Activated CD4-positive, alpha-beta memory T cell treated with anti-CD3 and anti-CD28 coated beads for 36 hours (primary cell): Measurements from ENCODE around the gene REC8. TPM values are rescaled to one million over a fixed set of nuclear protein-coding genes. Genes with fewer than 3 reads are reported as not detected.
"Not testable (repeated sequence)": the region's sequence is repeated elsewhere in the genome, so short reads cannot be mapped to it uniquely, and the experiment has no call there.

Source experiments
- CTCF ChIA-PET: fragments of 350-600 bp; sonication (Branson Sonifier 250); formaldehyde crosslinking; loops from one replicate; lab custom pipeline; 2021; ENCODE audit warnings: antibody characterized with exemption, inconsistent platforms; lab: Charles Lee
- POLR2A ChIA-PET: fragments of 350-600 bp; sonication (Branson Sonifier 250); formaldehyde crosslinking; loops from one replicate; lab custom pipeline; 2021; ENCODE audit warnings: antibody characterized with exemption; lab: Charles Lee
- DNase-seq: peaks from one replicate; pipeline ENCODE4 v3.0.0-alpha.2; 2020
- H3K27ac Mint-ChIP-seq: one replicate; pipeline ENCODE4 v1.8.0; 2021; ENCODE audit warnings: mixed read lengths
- H3K27me3 Mint-ChIP-seq: one replicate; pipeline ENCODE4 v1.8.0; 2021; ENCODE audit warnings: mixed read lengths
- H3K36me3 Mint-ChIP-seq: one replicate; pipeline ENCODE4 v1.8.0; 2021; ENCODE audit warnings: mixed read lengths
- H3K4me1 Mint-ChIP-seq: one replicate; pipeline ENCODE4 v1.8.0; 2021; ENCODE audit warnings: low read depth, mixed read lengths
- H3K4me3 Mint-ChIP-seq: one replicate; pipeline ENCODE4 v1.8.0; 2021; ENCODE audit warnings: mild to moderate bottlenecking, mixed read lengths
- H3K9me3 Mint-ChIP-seq: one replicate; pipeline ENCODE4 v1.8.0; 2021; ENCODE audit warnings: mixed read lengths
- intact Hi-C: fragments of 100-400 bp; cut with micrococcal nuclease; formaldehyde crosslinking; loops from one replicate; pipeline ENCODE4 v1.15.1; 2023
- total RNA-seq, 2 experiments: library from RNA; stranded (reverse); gene quantifications; one replicate each; pipeline ENCODE4 v1.2.3, GENCODE V29; 2021

Gene REC8
- total RNA-seq, 2 experiments from 2014 or later, result 24.9 to 27.9 TPM

DNA sequence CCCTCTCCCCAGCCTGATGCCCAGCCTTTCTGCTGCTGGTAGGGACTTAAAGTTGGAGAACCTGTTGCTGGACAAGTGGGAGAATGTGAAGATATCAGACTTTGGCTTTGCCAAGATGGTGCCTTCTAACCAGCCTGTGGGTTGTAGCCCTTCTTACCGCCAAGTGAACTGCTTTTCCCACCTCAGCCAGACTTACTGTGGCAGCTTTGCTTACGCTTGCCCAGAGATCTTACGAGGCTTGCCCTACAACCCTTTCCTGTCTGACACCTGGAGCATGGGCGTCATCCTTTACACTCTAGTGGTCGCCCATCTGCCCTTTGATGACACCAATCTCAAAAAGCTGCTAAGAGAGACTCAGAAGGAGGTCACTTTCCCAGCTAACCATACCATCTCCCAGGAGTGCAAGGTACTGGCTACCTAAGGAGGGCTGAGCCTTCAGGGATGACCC is 35.2 kb downstream of the REC8 start:
- peaks cover 31% of the 10 kb centered on the region for H3K4me1 Mint-ChIP-seq
- POLR2A ChIA-PET, result interaction anchor here (3.7 kb wide), 1 partner anchor 12 kb away, joined by 14 read pairs; the partner anchor contains the start of gene TM9SF1

DNA sequence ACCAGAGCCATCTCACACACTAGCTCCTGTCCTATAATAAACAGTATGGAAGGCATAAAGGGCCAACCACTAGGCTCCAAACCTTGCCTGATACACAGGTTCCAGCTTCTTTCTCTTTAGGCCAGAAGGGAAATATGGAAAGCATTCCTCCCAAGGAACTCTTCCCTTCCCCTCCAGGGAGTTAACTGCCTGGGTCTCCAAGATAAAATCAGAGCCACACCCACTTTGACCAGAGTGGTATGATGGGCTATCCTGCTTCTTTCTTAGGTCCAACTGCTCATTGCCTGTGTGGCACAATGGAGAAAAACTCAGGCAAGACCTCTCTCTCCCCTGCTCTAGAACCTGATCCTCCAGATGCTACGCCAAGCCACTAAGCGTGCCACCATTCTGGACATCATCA is 35.7 kb downstream of the REC8 start:
- Mint-ChIP-seq H3K27ac (no peak overlapping the region), H3K36me3 (peaks cover 67% of the 10 kb centered on the region), H3K27me3 (no peaks in the 10 kb centered on the region), H3K4me1 (peaks cover 35% of the 10 kb centered on the region), H3K4me3 (no peak overlapping the region), H3K9me3 (peaks cover 6% of the 10 kb centered on the region)
- ChIA-PET POLR2A (interaction anchor here (3.7 kb wide), 1 partner anchor 12 kb away, joined by 14 read pairs; the partner anchor contains the start of gene TM9SF1), CTCF (interaction anchor here (1.1 to 2.2 kb wide), 2 partner anchors 8 to 100 kb away, joined by 3 to 8 read pairs; partner anchors contain the start of genes CIDEB and MDP1)
- intact Hi-C loops, result no loop called here
- no peak for DNase-seq

More for the DNA sequence above, 35.2 kb downstream of the REC8 start:
- no peaks in the 10 kb centered on the region for H3K27me3 Mint-ChIP-seq
- H3K27ac Mint-ChIP-seq, result peak overlapping the region; percentile 5
- no peak overlapping the region for H3K4me3 Mint-ChIP-seq
- intact Hi-C loops, result no loop called here
- CTCF ChIA-PET, result interaction anchor here (1.1 kb wide), 1 partner anchor 8 kb away, joined by 3 read pairs; the partner anchor contains the start of gene MDP1
- H3K36me3 Mint-ChIP-seq, result peaks cover 72% of the 10 kb centered on the region
- no peak for DNase-seq
- H3K9me3 Mint-ChIP-seq, result peaks cover 8% of the 10 kb centered on the region

DNA sequence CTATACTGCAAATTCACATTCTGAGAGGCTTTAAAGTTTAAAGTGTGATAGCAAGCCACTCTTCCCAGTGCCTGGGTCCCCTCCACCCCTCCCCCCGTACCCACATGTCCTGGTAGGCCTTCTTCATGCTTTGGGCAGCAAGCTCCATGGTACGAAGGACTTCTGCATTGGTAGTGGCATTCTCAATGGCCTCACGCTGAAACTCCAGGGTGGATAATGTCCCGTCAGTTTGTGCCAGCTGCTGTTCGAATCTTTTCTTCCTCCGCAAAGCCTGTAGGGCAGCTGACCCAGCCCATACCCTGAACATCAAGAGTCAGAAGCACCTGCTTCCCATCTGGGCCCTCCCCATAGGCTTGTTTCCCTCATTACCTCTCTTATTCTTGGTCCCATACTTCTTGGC is 39.4 kb downstream of the REC8 start:
- Mint-ChIP-seq H3K27ac (peak overlapping the region; percentile 95), H3K4me3 (peak overlapping the region; percentile 84), H3K27me3 (no peaks in the 10 kb centered on the region), H3K9me3 (no peaks in the 10 kb centered on the region), H3K36me3 (peaks cover 50% of the 10 kb centered on the region), H3K4me1 (peaks cover 54% of the 10 kb centered on the region)
- POLR2A ChIA-PET, result interaction anchor here (1.4 kb wide), 1 partner anchor 27 kb away, joined by 3 read pairs; no protein-coding TSS in a partner anchor
- CTCF ChIA-PET, result interaction anchor here (0.7 to 1.2 kb wide), 4 partner anchors 16 to 122 kb away, joined by 3 read pairs; partner anchors contain the start of genes IPO4, IRF9 and TM9SF1
- intact Hi-C loops, result no loop called here
- DNase-seq, result no peak

DNA sequence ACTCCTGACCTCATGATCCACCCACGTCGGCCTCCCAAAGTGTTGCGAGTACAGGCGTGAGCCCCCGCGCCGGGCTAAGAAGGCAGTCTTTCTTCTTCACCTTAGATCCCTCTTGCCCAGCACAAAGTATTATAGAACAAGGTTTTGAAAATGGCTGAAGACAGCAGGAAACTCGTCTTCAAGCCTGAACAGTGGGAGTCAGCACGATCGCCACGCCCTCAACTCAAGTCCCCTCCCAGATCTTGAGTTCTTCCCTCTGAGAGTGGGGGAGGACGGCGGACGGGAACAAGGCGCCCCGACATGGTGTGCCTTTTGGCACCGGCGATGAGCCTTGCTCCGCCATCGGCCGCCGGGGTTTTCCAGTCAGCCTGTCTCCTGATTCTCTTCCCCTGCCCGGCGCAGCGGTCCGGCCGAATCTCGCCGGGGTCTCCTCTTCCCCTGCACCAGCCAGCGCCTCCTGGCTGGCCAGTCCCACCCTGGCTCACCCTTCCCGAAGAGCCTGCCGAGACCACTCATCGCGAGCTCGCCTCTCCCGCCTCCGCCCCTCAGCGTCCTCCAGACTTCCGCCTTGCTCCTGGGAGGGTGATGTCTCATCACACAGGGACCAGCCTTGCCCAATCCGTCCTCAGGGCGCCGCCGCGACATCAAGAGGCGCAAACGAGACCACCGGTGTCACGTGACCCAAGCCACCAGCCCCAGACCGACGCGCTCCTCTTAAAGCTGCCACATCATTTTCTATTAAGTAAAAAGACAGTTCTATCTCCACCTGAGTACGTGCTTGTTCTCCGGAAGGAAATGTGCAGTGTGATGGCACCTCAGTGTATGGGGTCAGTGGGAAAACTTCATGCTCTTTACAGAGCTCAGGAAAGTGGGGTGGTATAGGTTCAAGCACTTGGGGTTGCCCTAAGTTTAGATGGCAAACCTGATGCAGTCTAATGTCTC is 41.3 kb downstream of the REC8 start, which contains the start of gene CHMP4A:
TSS of gene CHMP4A (minus strand) at position 565 of the 942 bp plus-strand sequence. CDS start at position 516, 49 bp downstream.
- peak; percentile 99 for DNase-seq
- Mint-ChIP-seq H3K27ac (peak within 1 kb of the TSS; percentile 95), H3K9me3 (no peaks in the 10 kb centered on the region), H3K4me1 (peaks cover 48% of the 10 kb centered on the region), H3K4me3 (peak within 1 kb of the TSS; percentile 84), H3K27me3 (no peaks in the 10 kb centered on the region), H3K36me3 (peaks cover 39% of the 10 kb centered on the region)
- intact Hi-C loops, result loop anchor here (1.0 kb wide), 12 partner anchors 18 to 229 kb away; partner anchors contain the start of genes DCAF11, DHRS1, EMC9 and GMPR2
- POLR2A ChIA-PET, result interaction anchor here (0.6 to 2.5 kb wide), 23 partner anchors 10 to 217 kb away, joined by 3 to 14 read pairs (median 4); partner anchors contain the start of genes CBLN3, DCAF11, EMC9 and GMPR2
- CTCF ChIA-PET, result interaction anchor here (0.6 to 4.6 kb wide), 14 partner anchors 17 to 223 kb away, joined by 3 to 39 read pairs (median 4); partner anchors contain the start of genes CIDEB, IPO4, IRF9 and KHNYN

DNA sequence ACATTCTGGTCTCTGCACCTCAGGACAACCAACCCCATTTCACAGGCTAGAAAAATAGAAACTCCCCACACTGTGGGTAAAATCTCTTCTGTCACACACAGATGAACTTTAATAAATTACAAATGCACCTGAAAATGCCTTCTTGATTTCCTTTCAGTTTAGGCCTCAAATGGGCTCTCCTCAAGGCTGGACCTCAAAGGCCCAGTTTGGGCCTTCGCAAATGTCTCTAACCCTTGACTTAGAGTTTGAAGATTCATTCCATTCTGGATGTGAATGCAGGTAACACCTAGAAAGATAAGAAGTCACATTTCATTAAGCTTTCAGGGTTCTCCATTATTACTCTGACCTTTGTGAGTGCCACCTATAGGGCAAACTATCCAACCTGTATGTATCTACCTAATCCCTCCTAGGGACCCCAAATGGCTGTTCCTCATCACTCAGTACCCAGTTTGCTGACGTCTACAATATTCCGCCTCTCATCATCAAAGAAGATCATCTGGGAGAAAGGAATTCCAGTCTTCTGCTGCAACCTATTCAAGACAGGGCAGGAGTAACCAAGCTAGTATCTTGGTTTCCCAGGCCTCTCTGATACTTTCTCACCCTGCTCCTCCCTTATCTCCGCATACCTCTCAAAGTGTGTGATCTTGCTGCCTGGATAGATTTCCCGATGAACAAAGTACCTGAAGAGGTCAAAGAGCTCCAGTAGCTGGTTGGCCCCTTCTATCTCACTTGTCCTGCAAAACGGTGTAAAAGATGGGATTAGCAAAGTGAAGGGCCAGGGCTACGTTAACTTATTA is 42.2 kb downstream of the REC8 start:
- peaks cover 36% of the 10 kb centered on the region for H3K36me3 Mint-ChIP-seq
- peaks cover 47% of the 10 kb centered on the region for H3K4me1 Mint-ChIP-seq
- peak overlapping the region; percentile 84 for H3K4me3 Mint-ChIP-seq
- H3K27ac Mint-ChIP-seq, result peak overlapping the region; percentile 95
- intact Hi-C loops, result loop anchor here (1.0 kb wide), 12 partner anchors 18 to 228 kb away; partner anchors contain the start of genes DCAF11, DHRS1, EMC9 and GMPR2
- POLR2A ChIA-PET, result interaction anchor here (0.6 to 2.6 kb wide), 26 partner anchors 10 to 910 kb away, joined by 3 to 20 read pairs (median 4); partner anchors contain the start of genes CBLN3, DCAF11, EMC9 and GMPR2
- CTCF ChIA-PET, result interaction anchor here (0.6 to 4.6 kb wide), 15 partner anchors 18 to 222 kb away, joined by 3 to 39 read pairs (median 3); partner anchors contain the start of genes CIDEB, IPO4, IRF9 and KHNYN
- no peaks in the 10 kb centered on the region for H3K9me3 Mint-ChIP-seq
- H3K27me3 Mint-ChIP-seq, result no peaks in the 10 kb centered on the region
- no peak for DNase-seq

DNA sequence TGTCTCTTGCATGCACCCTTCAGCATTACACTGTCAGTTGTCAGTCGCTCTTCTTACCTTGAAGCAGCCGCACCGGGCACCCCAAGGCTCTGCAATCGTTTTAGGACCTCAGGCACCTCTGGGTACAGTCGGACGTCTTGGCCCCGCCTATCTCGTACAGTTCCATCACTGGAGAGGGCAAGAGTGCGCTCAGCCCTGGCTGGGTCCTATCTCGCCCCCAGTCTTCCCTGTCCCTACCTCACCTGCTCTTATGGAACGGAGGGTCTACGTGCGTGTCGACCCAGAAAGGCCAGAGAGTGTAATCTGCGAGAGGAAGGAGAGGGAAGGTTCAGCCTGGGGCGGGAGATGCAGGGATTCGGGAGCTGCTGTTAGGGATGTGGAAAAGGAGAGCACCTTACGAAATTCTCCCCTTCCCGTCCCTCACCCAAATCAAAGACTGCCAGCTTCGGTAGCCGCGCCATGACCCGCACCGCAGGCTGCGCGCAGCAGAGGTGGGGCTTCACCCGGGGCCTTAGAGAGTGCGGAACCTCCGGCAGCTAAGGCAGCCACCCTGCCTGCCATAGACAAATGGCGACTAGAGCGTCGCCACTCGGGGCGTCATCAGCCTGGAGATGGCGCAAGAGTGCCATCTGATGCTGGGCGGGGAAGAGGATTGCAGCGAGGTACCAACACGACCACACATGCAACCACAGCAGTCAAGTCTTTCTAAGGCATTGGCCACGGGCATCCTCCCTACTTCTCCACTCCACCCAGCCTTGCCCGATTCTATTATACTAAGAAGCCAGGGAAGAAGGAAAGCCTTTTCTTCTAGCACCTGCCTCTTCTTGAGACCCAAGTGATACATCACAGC is 43.8 kb downstream of the REC8 start, which contains the start of gene MDP1:
TSS of gene MDP1 (minus strand) at position 572 of the 850 bp plus-strand sequence. CDS start at position 461, 111 bp downstream.
- Mint-ChIP-seq H3K36me3 (peaks cover 21% of the 10 kb centered on the region), H3K27me3 (no peaks in the 10 kb centered on the region), H3K27ac (peak within 1 kb of the TSS; percentile 94), H3K4me1 (peaks cover 41% of the 10 kb centered on the region), H3K4me3 (peak within 1 kb of the TSS; percentile 84), H3K9me3 (no peaks in the 10 kb centered on the region)
- ChIA-PET POLR2A (interaction anchor here (0.6 to 2.6 kb wide), 16 partner anchors 8 to 110 kb away, joined by 3 to 20 read pairs (median 4); partner anchors contain the start of genes CIDEB, DHRS1, GMPR2 and IPO4), CTCF (interaction anchor here (0.7 to 4.6 kb wide), 27 partner anchors 8 to 220 kb away, joined by 3 to 39 read pairs (median 4); partner anchors contain the start of genes CIDEB, DCAF11, DHRS1 and IRF9)
- DNase-seq, result peak; percentile 92
- intact Hi-C loops, result loop anchor here (1.0 kb wide), 1 partner anchor 82 kb away; no protein-coding TSS in a partner anchor

- Mint-ChIP-seq H3K27ac (peak overlapping the region; percentile 94), H3K27me3 (no peaks in the 10 kb centered on the region), H3K36me3 (peaks cover 18% of the 10 kb centered on the region), H3K4me3 (peak overlapping the region; percentile 84), H3K9me3 (no peaks in the 10 kb centered on the region), H3K4me1 (peaks cover 41% of the 10 kb centered on the region)
- ChIA-PET CTCF (interaction anchor here (0.9 to 4.6 kb wide), 18 partner anchors 8 to 220 kb away, joined by 3 to 39 read pairs (median 6); partner anchors contain the start of genes CIDEB, DHRS1, IRF9 and LTB4R), POLR2A (interaction anchor here (0.6 to 2.6 kb wide), 12 partner anchors 8 to 94 kb away, joined by 3 to 20 read pairs (median 4); partner anchors contain the start of genes DHRS1, GMPR2, IRF9 and LTB4R2)
- intact Hi-C loops, result loop anchor here (1.0 kb wide), 1 partner anchor 81 kb away; no protein-coding TSS in a partner anchor
- DNase-seq, result no peak
These were observed 44.4 kb downstream of the REC8 start for GRCh38 chr14:24216345-24216699.

GRCh38 chr14:24216876-24217275 is 45.0 kb downstream of the REC8 start:
- H3K36me3 Mint-ChIP-seq, result peaks cover 13% of the 10 kb centered on the region
- not testable (repeated sequence) for H3K27me3 Mint-ChIP-seq, H3K27ac Mint-ChIP-seq, H3K4me3 Mint-ChIP-seq, H3K9me3 Mint-ChIP-seq, DNase-seq
- ChIA-PET POLR2A (interaction anchor here (1.6 to 2.6 kb wide), 2 partner anchors 21 to 56 kb away, joined by 4 to 20 read pairs; partner anchors contain the start of genes IRF9 and TM9SF1), CTCF (interaction anchor here (0.9 to 4.6 kb wide), 5 partner anchors 8 to 91 kb away, joined by 3 to 39 read pairs (median 21); partner anchors contain the start of genes CIDEB, DHRS1, NOP9 and TINF2)
- intact Hi-C loops, result loop anchor here (1.0 kb wide), 1 partner anchor 80 kb away; no protein-coding TSS in a partner anchor
- peaks cover 35% of the 10 kb centered on the region for H3K4me1 Mint-ChIP-seq

DNA sequence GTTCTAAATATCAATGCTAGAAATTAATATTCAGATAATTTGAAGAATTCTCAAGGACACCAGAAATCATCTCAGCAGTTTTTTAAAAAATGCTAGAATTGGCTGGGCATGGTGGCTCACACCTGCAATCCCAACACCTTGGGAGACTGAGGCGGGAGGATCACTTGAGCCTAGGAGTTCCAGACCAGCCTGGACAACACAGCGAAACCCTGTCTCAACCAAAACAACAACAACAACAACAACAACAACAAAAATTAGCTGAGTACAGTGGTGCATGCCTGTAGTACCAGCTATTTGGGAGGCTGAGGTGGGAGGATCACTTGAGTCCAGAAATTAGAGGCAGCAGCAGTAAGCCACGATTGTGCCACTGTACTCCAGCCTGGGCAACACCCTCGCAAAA is 47.2 kb downstream of the REC8 start:
- POLR2A ChIA-PET, result interaction anchor here (1.7 kb wide), 1 partner anchor 24 kb away, joined by 7 read pairs; the partner anchor contains the start of gene TM9SF1
- H3K27ac Mint-ChIP-seq, result no peak overlapping the region
- CTCF ChIA-PET, result interaction anchor here (1.1 to 1.9 kb wide), 6 partner anchors 9 to 89 kb away, joined by 3 to 9 read pairs (median 6); partner anchors contain the start of genes CIDEB, RABGGTA and TINF2

More for the DNA sequence above, 47.2 kb downstream of the REC8 start:
- no peak for DNase-seq
- intact Hi-C loops, result no loop called here
- Mint-ChIP-seq H3K4me1 (peaks cover 20% of the 10 kb centered on the region), H3K36me3 (peaks cover 5% of the 10 kb centered on the region), H3K9me3 (no peaks in the 10 kb centered on the region), H3K4me3 (no peak overlapping the region), H3K27me3 (no peaks in the 10 kb centered on the region)
